MG63 (cell line): ENCODE data around the gene CKAP4. TPM values are rescaled to one million over a fixed set of nuclear protein-coding genes. Genes with fewer than 3 reads are reported as not detected.

Experiments used
- DNase-seq: peaks from one replicate; pipeline ENCODE4 v3.0.0-alpha.2; 2020
- H3K27me3 ChIP-seq: fragments of 250-450 bp; sonication (Bioruptor Pico); 2 replicates; pipeline ENCODE4 v1.5.1; 2020; ENCODE audit warnings: mild to moderate bottlenecking, moderate library complexity
- H3K36me3 ChIP-seq: fragments of 250-450 bp; sonication (Bioruptor Pico); 2 replicates; pipeline ENCODE4 v1.5.1; 2020; ENCODE audit warnings: mild to moderate bottlenecking, moderate library complexity
- H3K4me3 ChIP-seq: fragments of 250-450 bp; sonication (Bioruptor Pico); 2 replicates; pipeline ENCODE4 v1.5.1; 2020; ENCODE audit warnings: mild to moderate bottlenecking, moderate library complexity
- H3K9me3 ChIP-seq: fragments of 250-450 bp; sonication (Bioruptor Pico); 2 replicates; pipeline ENCODE4 v1.5.1; 2020; ENCODE audit warnings: mild to moderate bottlenecking, moderate library complexity
- total RNA-seq: library from RNA; depleted of rRNA; stranded (reverse); fragments of >200 nt; shearing (Covaris generic); gene quantifications from 2 replicates; pipeline ENCODE4 v1.2.3, GENCODE V29; 2014; ENCODE audit warnings: low replicate concordance

Gene CKAP4
- total RNA-seq, 1 experiment from 2014 or later = 183 TPM

DNA sequence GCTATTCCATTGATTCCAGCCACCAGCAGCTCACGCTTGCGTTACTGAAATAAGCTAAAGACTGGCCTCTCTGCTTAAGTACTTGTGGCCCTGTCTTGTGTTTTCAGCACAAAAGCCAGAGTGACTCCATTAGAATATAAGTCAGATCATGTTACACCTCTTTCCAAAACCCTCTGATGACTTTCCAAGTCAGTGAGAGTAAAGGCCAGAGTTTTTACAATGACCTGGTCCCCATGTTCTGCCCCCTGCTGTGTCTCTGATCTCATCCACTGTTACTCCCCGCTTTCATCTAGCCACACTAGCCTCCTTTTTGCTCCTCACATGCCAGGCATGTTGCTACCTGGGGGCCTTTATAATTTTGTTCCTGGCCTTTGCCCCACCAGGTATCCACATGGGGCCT lies 6.9 kb upstream of the CKAP4 start:
- Histone ChIP-seq H3K27me3 (no peaks in the 10 kb centered on the region), H3K4me3 (no peak overlapping the region), H3K9me3 (no peaks in the 10 kb centered on the region), H3K36me3 (no peaks in the 10 kb centered on the region)
- no peak for DNase-seq

- Histone ChIP-seq H3K9me3 (no peaks in the 10 kb centered on the region), H3K4me3 (no peak overlapping the region), H3K27me3 (no peaks in the 10 kb centered on the region), H3K36me3 (peaks cover 4% of the 10 kb centered on the region)
- DNase-seq = no peak
Observed at GRCh38 chr12:106251631-106252455, 4.0 kb upstream of the CKAP4 start.

DNA sequence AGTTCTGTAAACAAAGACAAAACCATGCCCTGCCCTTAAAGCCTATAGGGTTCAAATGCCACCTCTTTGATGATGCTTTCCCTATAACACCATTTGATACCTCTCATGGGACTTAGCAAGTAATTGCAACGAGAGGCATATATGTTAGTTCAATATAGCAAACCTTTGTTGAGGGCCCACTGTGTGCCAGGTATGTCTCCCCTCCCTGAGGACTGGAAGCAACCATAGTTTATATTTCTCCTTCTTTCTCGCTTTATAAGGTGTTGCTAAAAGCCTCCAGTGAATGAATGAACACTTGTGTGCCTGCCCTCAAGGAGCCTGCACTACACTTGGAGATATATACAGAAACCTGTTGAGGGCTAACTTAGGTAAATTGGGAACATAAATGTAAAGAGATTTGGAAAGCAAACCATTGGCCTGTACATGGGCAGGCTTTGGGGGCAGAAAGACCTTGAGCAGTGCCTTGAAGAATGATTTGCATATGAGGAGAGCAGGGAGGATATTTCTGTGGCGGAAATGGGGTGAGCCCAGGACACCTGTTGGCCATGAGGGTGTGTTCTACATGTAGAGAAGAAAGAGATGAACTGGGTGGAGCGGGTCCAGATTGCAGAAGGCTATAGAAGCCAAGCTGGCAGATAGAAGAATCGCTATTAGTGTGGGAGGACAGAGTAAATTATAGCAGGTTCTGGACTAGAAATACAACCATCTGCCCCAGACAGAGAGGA lies 1.8 kb upstream of the CKAP4 start:
- H3K4me3 ChIP-seq = peak overlapping the region; percentile 90; the same call in 1 of the 2 replicates
- H3K27me3 ChIP-seq = no peaks in the 10 kb centered on the region
- no peaks in the 10 kb centered on the region for H3K9me3 ChIP-seq
- peaks cover 23% of the 10 kb centered on the region for H3K36me3 ChIP-seq
- no peak for DNase-seq

- peaks cover 29% of the 10 kb centered on the region for H3K36me3 ChIP-seq
- no peaks in the 10 kb centered on the region for H3K9me3 ChIP-seq
- peak overlapping the region; percentile 90 for H3K4me3 ChIP-seq
- DNase-seq = no peak
- H3K27me3 ChIP-seq = no peaks in the 10 kb centered on the region
Observed at GRCh38 chr12:106248846-106249371, 1.1 kb upstream of the CKAP4 start.

GRCh38 chr12:106248312-106248845 lies 559 bp upstream of the CKAP4 start:
- peak overlapping the region; percentile 90 for H3K4me3 ChIP-seq
- H3K36me3 ChIP-seq = peaks cover 34% of the 10 kb centered on the region
- H3K9me3 ChIP-seq = no peaks in the 10 kb centered on the region
- DNase-seq = peak; percentile 87
- no peaks in the 10 kb centered on the region for H3K27me3 ChIP-seq

- peaks cover 46% of the 10 kb centered on the region for H3K36me3 ChIP-seq
- peak; percentile 64 for DNase-seq
Observed at GRCh38 chr12:106246891-106247673, 738 bp downstream of the CKAP4 start.

GRCh38 chr12:106245767-106246166 lies 2.1 kb downstream of the CKAP4 start:
- H3K9me3 ChIP-seq = no peaks in the 10 kb centered on the region
- H3K36me3 ChIP-seq = peaks cover 57% of the 10 kb centered on the region
- H3K4me3 ChIP-seq = peak overlapping the region; percentile 90
- DNase-seq = peak; percentile 80
- no peaks in the 10 kb centered on the region for H3K27me3 ChIP-seq

More at GRCh38 chr12:106246891-106247673, 738 bp downstream of the CKAP4 start:
- Histone ChIP-seq H3K27me3 (no peaks in the 10 kb centered on the region), H3K4me3 (peak overlapping the region; percentile 90), H3K9me3 (no peaks in the 10 kb centered on the region)

DNA sequence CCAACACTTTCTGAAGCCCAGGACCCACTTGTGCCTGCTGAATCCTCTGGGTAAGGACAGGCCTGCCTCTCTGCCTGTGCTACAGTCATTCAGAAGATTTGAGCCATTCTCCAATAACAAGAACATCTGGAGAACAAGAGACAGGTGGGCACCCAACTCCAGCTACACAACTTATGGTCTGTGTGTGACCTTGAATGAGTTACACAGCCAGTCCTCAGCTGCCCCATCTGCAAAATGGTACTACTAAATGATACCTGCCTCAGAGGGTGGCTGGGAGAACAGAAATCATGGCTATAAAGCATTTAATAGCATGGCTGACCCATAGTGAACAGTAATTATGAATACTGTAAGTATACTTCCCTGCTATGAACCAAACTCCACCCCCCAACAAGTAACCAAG lies 4.2 kb downstream of the CKAP4 start:
- Histone ChIP-seq H3K27me3 (no peaks in the 10 kb centered on the region), H3K4me3 (no peak overlapping the region), H3K36me3 (peaks cover 78% of the 10 kb centered on the region), H3K9me3 (no peaks in the 10 kb centered on the region)
- no peak for DNase-seq

GRCh38 chr12:106240821-106241220 lies 7.0 kb downstream of the CKAP4 start:
- Histone ChIP-seq H3K9me3 (no peaks in the 10 kb centered on the region), H3K36me3 (peaks cover 88% of the 10 kb centered on the region), H3K27me3 (no peaks in the 10 kb centered on the region), H3K4me3 (no peak overlapping the region)
- no peak for DNase-seq

- Histone ChIP-seq H3K27me3 (no peaks in the 10 kb centered on the region), H3K9me3 (no peaks in the 10 kb centered on the region), H3K36me3 (peaks cover 83% of the 10 kb centered on the region), H3K4me3 (no peak overlapping the region)
- DNase-seq = no peak
Observed at GRCh38 chr12:106239951-106240335, 7.9 kb downstream of the CKAP4 start.

- Histone ChIP-seq H3K36me3 (peaks cover 77% of the 10 kb centered on the region), H3K9me3 (no peaks in the 10 kb centered on the region), H3K27me3 (no peaks in the 10 kb centered on the region), H3K4me3 (no peak overlapping the region)
- DNase-seq = no peak
Observed at GRCh38 chr12:106239241-106239950, 8.4 kb downstream of the CKAP4 start.

GRCh38 chr12:106238146-106238545 lies 9.7 kb downstream of the CKAP4 start:
- no peak for DNase-seq
- Histone ChIP-seq H3K36me3 (peaks cover 69% of the 10 kb centered on the region), H3K27me3 (no peaks in the 10 kb centered on the region), H3K4me3 (no peak overlapping the region), H3K9me3 (no peaks in the 10 kb centered on the region)

DNA sequence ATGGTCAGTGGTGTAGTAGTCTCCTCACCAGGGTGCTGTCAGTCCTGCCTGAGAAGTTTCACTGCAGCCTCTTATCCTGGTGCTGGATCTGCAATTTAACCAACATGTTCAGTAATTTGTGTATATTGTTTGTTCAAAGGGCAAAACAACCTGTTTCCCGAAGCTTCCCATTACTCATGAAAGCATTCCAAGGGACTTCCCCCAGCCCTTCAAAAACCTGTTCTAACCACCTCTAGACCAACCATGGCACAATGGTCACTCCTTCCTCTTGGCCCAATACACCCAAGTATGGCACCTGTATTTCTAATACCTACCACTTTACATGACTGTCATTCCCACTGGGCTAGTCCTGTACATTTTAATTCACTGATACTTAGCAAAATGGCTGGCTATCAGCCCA lies 12.1 kb downstream of the CKAP4 start:
- Histone ChIP-seq H3K27me3 (no peaks in the 10 kb centered on the region), H3K9me3 (no peaks in the 10 kb centered on the region), H3K36me3 (peaks cover 49% of the 10 kb centered on the region), H3K4me3 (no peak overlapping the region)
- no peak for DNase-seq

DNA sequence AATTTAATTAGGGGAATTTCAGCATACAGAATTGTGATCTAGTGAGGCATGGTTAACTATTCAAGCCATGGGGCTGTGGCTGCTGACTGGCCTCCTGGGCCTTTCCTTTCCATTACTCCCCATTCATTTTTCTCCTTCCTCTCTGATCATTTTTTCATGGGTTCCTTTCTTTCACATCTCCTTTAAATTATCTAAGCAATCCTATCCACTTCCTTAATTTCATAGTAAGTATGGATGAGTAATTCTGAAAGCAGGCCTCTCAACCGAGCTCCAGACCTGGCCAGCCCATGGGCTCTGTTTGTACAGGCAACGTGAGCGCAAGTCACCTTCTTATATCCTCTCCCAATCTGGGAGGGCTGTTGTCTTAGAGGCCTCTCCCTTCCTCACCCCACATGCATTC lies 13.4 kb downstream of the CKAP4 start:
- Histone ChIP-seq H3K9me3 (no peaks in the 10 kb centered on the region), H3K27me3 (no peaks in the 10 kb centered on the region), H3K36me3 (peaks cover 36% of the 10 kb centered on the region), H3K4me3 (no peak overlapping the region)
- DNase-seq = no peak

GRCh38 chr12:106233011-106233410 lies 14.8 kb downstream of the CKAP4 start:
- no peaks in the 10 kb centered on the region for H3K9me3 ChIP-seq
- H3K4me3 ChIP-seq = no peak overlapping the region
- no peak for DNase-seq
- H3K27me3 ChIP-seq = no peaks in the 10 kb centered on the region
- peaks cover 21% of the 10 kb centered on the region for H3K36me3 ChIP-seq

DNA sequence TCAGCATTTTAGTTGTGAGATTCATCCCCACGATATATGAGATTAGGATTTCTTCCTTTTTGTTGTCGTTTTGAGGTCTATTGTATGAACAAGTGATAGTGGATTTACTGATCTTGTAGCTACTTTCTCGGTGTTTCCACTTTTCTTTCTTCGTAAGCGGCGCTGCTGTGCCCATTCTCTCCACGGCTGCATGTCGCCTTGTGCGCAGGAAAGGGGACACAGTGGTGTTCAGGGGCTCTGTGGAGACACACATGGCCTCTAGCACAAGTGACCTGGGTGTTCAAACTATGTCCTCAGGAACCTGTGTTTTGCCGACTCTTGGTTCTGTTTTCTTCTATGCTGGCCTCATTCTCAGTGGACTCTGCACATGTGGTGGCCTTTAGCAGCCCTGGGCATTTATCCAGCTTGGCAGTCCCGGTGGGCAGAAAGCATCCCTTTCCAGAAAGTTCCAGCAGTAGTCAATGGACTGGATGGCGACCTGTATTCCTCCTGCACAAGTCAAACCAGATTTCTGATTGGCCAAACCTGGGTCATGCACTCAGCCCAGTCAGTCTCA lies 18.7 kb downstream of the CKAP4 start:
- peaks cover 4% of the 10 kb centered on the region; the same call in 1 of the 2 replicates for H3K36me3 ChIP-seq
- DNase-seq = no peak
- H3K4me3 ChIP-seq = no peak overlapping the region
- no peaks in the 10 kb centered on the region for H3K27me3 ChIP-seq
- no peaks in the 10 kb centered on the region for H3K9me3 ChIP-seq
